Neural progenitor cell (in vitro differentiated cells): Measurements from ENCODE around the gene RPAP3. TPM values are rescaled to one million over a fixed set of nuclear protein-coding genes. Genes with fewer than 3 reads are reported as not detected.

Experiments used
- DNase-seq: peaks from one replicate; pipeline ENCODE4 v3.0.0-alpha.2; 2016; ENCODE audit warnings: low spot score
- H2AFZ ChIP-seq: fragments of 200-600 bp; sonication (generic); replicated peaks from 2 replicates; pipeline ENCODE4 v1.6.1; 2016; ENCODE audit warnings: antibody characterized with exemption
- H3F3A ChIP-seq: fragments of 200-600 bp; sonication (generic); 2 replicates; pipeline ENCODE4 v1.6.1; 2016; ENCODE audit warnings: antibody characterized with exemption, low read depth
- H3K27ac ChIP-seq: fragments of 200-600 bp; sonication (generic); 2 replicates; pipeline ENCODE4 v1.5.1; 2016; ENCODE audit warnings: mild to moderate bottlenecking
- H3K27me3 ChIP-seq: fragments of 200-600 bp; sonication (generic); 2 replicates; pipeline ENCODE4 v1.6.1; 2016; ENCODE audit warnings: mild to moderate bottlenecking, moderate library complexity
- H3K36me3 ChIP-seq: fragments of 200-600 bp; sonication (generic); 2 replicates; pipeline ENCODE4 v1.5.1; 2016
- H3K4me1 ChIP-seq: fragments of 200-600 bp; sonication (generic); 2 replicates; pipeline ENCODE4 v1.6.1; 2016; ENCODE audit warnings: mixed run types
- H3K4me2 ChIP-seq: fragments of 200-600 bp; sonication (generic); 2 replicates; pipeline ENCODE4 v1.6.1; 2016
- H3K4me3 ChIP-seq: fragments of 200-600 bp; sonication (generic); 2 replicates; pipeline ENCODE4 v1.5.1; 2016
- H3K79me2 ChIP-seq: fragments of 200-600 bp; sonication (generic); 2 replicates; pipeline ENCODE4 v1.6.1; 2016; ENCODE audit warnings: low read depth
- H3K9ac ChIP-seq: fragments of 200-600 bp; sonication (generic); 2 replicates; pipeline ENCODE4 v1.6.1; 2016
- H3K9me3 ChIP-seq: fragments of 200-600 bp; sonication (generic); 2 replicates; pipeline ENCODE4 v1.5.1; 2016; ENCODE audit warnings: low read depth
- H4K20me1 ChIP-seq: fragments of 200-600 bp; sonication (generic); 2 replicates; pipeline ENCODE4 v1.6.1; 2016; ENCODE audit warnings: low read depth
- H3K27ac Mint-ChIP-seq: 3 replicates; pipeline ENCODE4 v1.8.0; 2021; ENCODE audit warnings: mixed read lengths
- H3K27me3 Mint-ChIP-seq: 2 replicates; pipeline ENCODE4 v1.8.0; 2022; ENCODE audit warnings: low read depth, mild to moderate bottlenecking, inconsistent platforms, moderate library complexity, mixed read lengths; ENCODE audit not compliant: insufficient read depth
- H3K36me3 Mint-ChIP-seq: 3 replicates; pipeline ENCODE4 v1.8.0; 2021; ENCODE audit warnings: mixed read lengths
- H3K4me1 Mint-ChIP-seq: 3 replicates; pipeline ENCODE4 v1.8.0; 2021; ENCODE audit warnings: mixed read lengths
- H3K4me3 Mint-ChIP-seq: 3 replicates; pipeline ENCODE4 v1.8.0; 2021; ENCODE audit warnings: mild to moderate bottlenecking, moderate library complexity, mixed read lengths
- H3K9me3 Mint-ChIP-seq: 3 replicates; pipeline ENCODE4 v1.8.0; 2020; ENCODE audit warnings: mixed read lengths
- CTCF ChIP-seq: fragments of 200-600 bp; sonication (generic); IDR thresholded peaks from 2 replicates; pipeline ENCODE4 v1.5.1; 2017; ENCODE audit warnings: antibody characterized with exemption, mild to moderate bottlenecking
- EZH2 ChIP-seq: fragments of 200-600 bp; sonication (generic); IDR thresholded peaks from 2 replicates; pipeline ENCODE4 v1.6.1; 2017; ENCODE audit warnings: antibody characterized with exemption, mild to moderate bottlenecking, moderate library complexity
- EZH2phosphoT487 ChIP-seq: fragments of 200-600 bp; sonication (generic); IDR thresholded peaks from 2 replicates; pipeline ENCODE4 v1.6.1; 2017; ENCODE audit warnings: antibody characterized with exemption
- total RNA-seq: library from RNA; depleted of rRNA; stranded (reverse); fragments of >200 nt; gene quantifications from 2 replicates; pipeline ENCODE4 v1.2.3, GENCODE V29; 2015; ENCODE audit warnings: low replicate concordance

RPAP3 gene
- total RNA-seq, 1 donor from 2014 or later: 61.9 TPM

DNA sequence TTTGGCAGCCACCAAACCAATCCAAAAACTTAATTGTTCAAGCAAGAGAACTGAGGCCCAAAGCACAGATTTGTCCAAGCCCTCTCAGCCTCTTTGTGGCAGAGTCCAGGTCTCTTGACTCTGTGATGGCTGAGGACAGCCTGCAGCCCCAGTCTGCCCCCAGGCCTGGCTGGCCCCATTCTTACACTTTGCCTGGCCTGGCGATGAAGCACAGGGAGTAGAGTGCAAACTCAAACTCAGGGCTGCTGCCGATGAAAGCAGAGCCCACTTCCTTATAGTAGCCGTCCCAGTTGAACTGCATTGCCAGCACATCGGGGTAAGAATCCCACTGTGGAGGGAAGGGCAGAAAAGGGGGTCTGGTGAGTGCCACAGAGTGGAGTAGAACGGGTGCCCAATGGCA, 5.6 kb upstream of the RPAP3 start:
- TF ChIP-seq EZH2phosphoT487: no peak
- no peak for TF ChIP-seq CTCF
- no peak for TF ChIP-seq EZH2

GRCh38 chr12:47710278-47710677, 4.4 kb upstream of the RPAP3 start:
- H2AFZ ChIP-seq: no peak overlapping the region
- Mint-ChIP-seq H3K4me1 (peaks cover 14% of the 10 kb centered on the region), H3K27me3 (no peaks in the 10 kb centered on the region), H3K27ac (no peak overlapping the region), H3K4me3 (no peak overlapping the region), H3K9me3 (no peaks in the 10 kb centered on the region), H3K36me3 (no peaks in the 10 kb centered on the region)
- H3K27me3 ChIP-seq: no peaks in the 10 kb centered on the region
- H3K4me3 ChIP-seq: no peak overlapping the region
- no peak for DNase-seq
- no peaks in the 10 kb centered on the region for H4K20me1 ChIP-seq
- no peak overlapping the region for H3K27ac ChIP-seq
- no peak overlapping the region for H3K9ac ChIP-seq
- no peaks in the 10 kb centered on the region for H3K9me3 ChIP-seq
- H3K4me2 ChIP-seq: no peak overlapping the region
- peaks cover 2% of the 10 kb centered on the region for H3F3A ChIP-seq
- peaks cover 4% of the 10 kb centered on the region for H3K4me1 ChIP-seq
- TF ChIP-seq CTCF: no peak
- TF ChIP-seq EZH2phosphoT487: no peak
- TF ChIP-seq EZH2: no peak
- H3K79me2 ChIP-seq: peaks cover 9% of the 10 kb centered on the region
- H3K36me3 ChIP-seq: no peaks in the 10 kb centered on the region

More for the DNA sequence above, 5.6 kb upstream of the RPAP3 start:
- H3K9ac ChIP-seq: no peak overlapping the region
- no peak overlapping the region for H3K4me2 ChIP-seq
- peaks cover 2% of the 10 kb centered on the region for H3K79me2 ChIP-seq
- H3K9me3 ChIP-seq: no peaks in the 10 kb centered on the region
- peaks cover 2% of the 10 kb centered on the region for H3K4me1 ChIP-seq
- no peaks in the 10 kb centered on the region for H4K20me1 ChIP-seq
- no peak overlapping the region for H3K27ac ChIP-seq
- H3K27me3 ChIP-seq: no peaks in the 10 kb centered on the region
- no peak overlapping the region for H2AFZ ChIP-seq
- no peak overlapping the region for H3K4me3 ChIP-seq
- DNase-seq: no peak
- Mint-ChIP-seq H3K36me3 (no peaks in the 10 kb centered on the region), H3K9me3 (no peaks in the 10 kb centered on the region), H3K4me3 (no peak overlapping the region), H3K27ac (no peak overlapping the region), H3K27me3 (no peaks in the 10 kb centered on the region), H3K4me1 (peaks cover 10% of the 10 kb centered on the region)
- no peaks in the 10 kb centered on the region for H3K36me3 ChIP-seq
- H3F3A ChIP-seq: no peaks in the 10 kb centered on the region

DNA sequence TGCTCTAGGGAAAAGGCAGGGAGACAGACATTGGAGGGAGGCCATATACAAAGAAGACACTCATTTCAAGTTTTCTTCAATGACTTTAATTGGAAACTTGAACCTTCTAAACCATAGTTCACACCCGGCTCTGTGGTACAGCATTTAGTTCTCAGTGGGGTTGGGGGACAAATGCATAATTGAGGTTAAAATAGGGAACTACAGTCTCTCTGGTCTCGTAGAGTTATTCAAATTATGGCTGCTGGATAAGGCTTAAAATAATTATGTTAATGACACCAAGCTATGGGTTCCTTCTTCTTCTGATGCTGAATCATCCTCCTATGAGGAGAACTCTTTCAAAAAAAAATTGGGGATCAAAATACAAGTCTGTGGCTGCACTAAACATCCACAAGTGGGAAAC, 3.8 kb upstream of the RPAP3 start:
- Histone ChIP-seq H3K36me3 (no peaks in the 10 kb centered on the region), H3F3A (peaks cover 4% of the 10 kb centered on the region), H3K27ac (no peak overlapping the region), H2AFZ (no peak overlapping the region), H3K79me2 (peaks cover 15% of the 10 kb centered on the region), H3K27me3 (no peaks in the 10 kb centered on the region), H4K20me1 (no peaks in the 10 kb centered on the region), H3K4me3 (no peak overlapping the region), H3K4me2 (no peak overlapping the region), H3K9ac (no peak overlapping the region), H3K9me3 (no peaks in the 10 kb centered on the region), H3K4me1 (peaks cover 4% of the 10 kb centered on the region)
- Mint-ChIP-seq H3K36me3 (no peaks in the 10 kb centered on the region), H3K4me3 (no peak overlapping the region), H3K27ac (no peak overlapping the region), H3K27me3 (no peaks in the 10 kb centered on the region), H3K4me1 (peaks cover 15% of the 10 kb centered on the region), H3K9me3 (no peaks in the 10 kb centered on the region)
- TF ChIP-seq CTCF (no peak), EZH2 (no peak), EZH2phosphoT487 (no peak)
- no peak for DNase-seq
